GM19395 (cell line): Measurements from ENCODE around the gene DNAJC25.

Experiments
- ATAC-seq: cut with Tn5 transposase; IDR thresholded peaks from one replicate; pipeline ENCODE4 v1.9.1; 2021; ENCODE audit warnings: mild to moderate bottlenecking, moderate library complexity; ENCODE audit not compliant: unreplicated experiment

DNAJC25 gene

GRCh38 chr9:111627260-111627963 is 3.7 kb upstream of the DNAJC25 start:
- no peak for ATAC-seq

- ATAC-seq = no peak
Observed at GRCh38 chr9:111628411-111628810, 2.7 kb upstream of the DNAJC25 start.

- ATAC-seq = peak; percentile 43
Observed at GRCh38 chr9:111630182-111630963, 761 bp upstream of the DNAJC25 start.

- ATAC-seq = no peak
Observed at GRCh38 chr9:111630964-111631213, 245 bp upstream of the DNAJC25 start.

GRCh38 chr9:111632060-111632459 is 926 bp downstream of the DNAJC25 start:
- no peak for ATAC-seq

GRCh38 chr9:111632695-111633388 is 1.7 kb downstream of the DNAJC25 start:
- ATAC-seq = no peak

- ATAC-seq = no peak
Observed at GRCh38 chr9:111633389-111633736, 2.2 kb downstream of the DNAJC25 start.

GRCh38 chr9:111634860-111635259 is 3.7 kb downstream of the DNAJC25 start:
- ATAC-seq = no peak

- no peak for ATAC-seq
Observed at GRCh38 chr9:111637421-111637950, 6.4 kb downstream of the DNAJC25 start.

- no peak for ATAC-seq
Observed at GRCh38 chr9:111644195-111644772, 13.2 kb downstream of the DNAJC25 start.

GRCh38 chr9:111645806-111646205 is 14.7 kb downstream of the DNAJC25 start:
- no peak for ATAC-seq

GRCh38 chr9:111646417-111646816 is 15.3 kb downstream of the DNAJC25 start:
- ATAC-seq = no peak

- ATAC-seq = no peak
Observed at GRCh38 chr9:111648066-111648465, 16.9 kb downstream of the DNAJC25 start.

- ATAC-seq = no peak
Observed at GRCh38 chr9:111649016-111649415, 17.9 kb downstream of the DNAJC25 start.

- ATAC-seq = no peak
Observed at GRCh38 chr9:111657051-111657450, 25.9 kb downstream of the DNAJC25 start.

- ATAC-seq = no peak
Observed at GRCh38 chr9:111658943-111659342, 27.8 kb downstream of the DNAJC25 start.

- ATAC-seq = no peak
Observed at GRCh38 chr9:111659691-111660090, 28.6 kb downstream of the DNAJC25 start.

- ATAC-seq = peak; percentile 79
Observed at GRCh38 chr9:111661150-111661801, 30.1 kb downstream of the DNAJC25 start, which contains the start of gene GNG10. Gene GNG10, plus strand, starts transcription at chr9:111661605. Its CDS starts 30 bp downstream, at chr9:111661635.

GRCh38 chr9:111661802-111662521 is 30.8 kb downstream of the DNAJC25 start:
- peak; percentile 39 for ATAC-seq
